ENCODE results near the gene ADCY9.
A peak's percentile ranks its signal among the peaks of the same experiment; 100 is the strongest.

The ADCY9 gene

GRCh38 chr16:4021916-4022315 lies 94.3 kb downstream of the ADCY9 start:
- no peak for DNase-seq

GRCh38 chr16:4021070-4021779 lies 95.0 kb downstream of the ADCY9 start:
- DNase-seq, result peak; percentile 98

GRCh38 chr16:4019371-4019791 lies 96.9 kb downstream of the ADCY9 start:
- no peak for DNase-seq

GRCh38 chr16:4018391-4018790 lies 97.9 kb downstream of the ADCY9 start:
- DNase-seq, result no peak

- DNase-seq, result peak; percentile 41
Measured at GRCh38 chr16:4017807-4018206, 98.4 kb downstream of the ADCY9 start.

GRCh38 chr16:4016658-4017057 lies 99.6 kb downstream of the ADCY9 start:
- DNase-seq, result no peak

GRCh38 chr16:4016005-4016352 lies 100.3 kb downstream of the ADCY9 start:
- no peak for DNase-seq

- no peak for DNase-seq
Measured at GRCh38 chr16:4015275-4016004, 100.8 kb downstream of the ADCY9 start.

- no peak for DNase-seq
Measured at GRCh38 chr16:4011940-4012629, 104.2 kb downstream of the ADCY9 start.

GRCh38 chr16:4011225-4011939 lies 104.9 kb downstream of the ADCY9 start:
- DNase-seq, result no peak

- DNase-seq, result no peak
Measured at GRCh38 chr16:4010225-4011158, 105.8 kb downstream of the ADCY9 start.

- no peak for DNase-seq
Measured at GRCh38 chr16:4009177-4009576, 107.1 kb downstream of the ADCY9 start.

GRCh38 chr16:4008116-4008515 lies 108.1 kb downstream of the ADCY9 start:
- no peak for DNase-seq

GRCh38 chr16:4006397-4006999 lies 109.7 kb downstream of the ADCY9 start:
- DNase-seq, result no peak

- no peak for DNase-seq
Measured at GRCh38 chr16:4005731-4006130, 110.5 kb downstream of the ADCY9 start.

- no peak for DNase-seq
Measured at GRCh38 chr16:4005281-4005680, 111.0 kb downstream of the ADCY9 start.

- no peak for DNase-seq
Measured at GRCh38 chr16:4004206-4004605, 112.0 kb downstream of the ADCY9 start.

GRCh38 chr16:4003576-4003975 lies 112.7 kb downstream of the ADCY9 start:
- no peak for DNase-seq

GRCh38 chr16:4003166-4003565 lies 113.1 kb downstream of the ADCY9 start:
- DNase-seq, result no peak

GRCh38 chr16:4002121-4002520 lies 114.1 kb downstream of the ADCY9 start:
- DNase-seq, result no peak

GRCh38 chr16:3999479-4000325 lies 116.5 kb downstream of the ADCY9 start:
- no peak for DNase-seq

All from NCI-H146 (cell line).